HG02884 (cell line): ENCODE results near the gene CNOT4.
"Not testable (repeated sequence)": the region's sequence is repeated elsewhere in the genome, so short reads cannot be mapped to it uniquely, and the experiment has no call there.

Experiments used
- ATAC-seq: cut with Tn5 transposase; IDR thresholded peaks from one replicate; pipeline ENCODE4 v1.9.1; 2021; ENCODE audit warnings: mild to moderate bottlenecking, moderate library complexity; ENCODE audit not compliant: unreplicated experiment

CNOT4 gene

GRCh38 chr7:135459951-135460567 is 49.8 kb downstream of the CNOT4 start:
- ATAC-seq: no peak

GRCh38 chr7:135459076-135459475 is 50.8 kb downstream of the CNOT4 start:
- no peak for ATAC-seq

GRCh38 chr7:135454060-135454459 is 55.8 kb downstream of the CNOT4 start:
- peak; percentile 79 for ATAC-seq

GRCh38 chr7:135449436-135449835 is 60.5 kb downstream of the CNOT4 start:
- no peak for ATAC-seq

GRCh38 chr7:135448753-135449152 is 61.1 kb downstream of the CNOT4 start:
- ATAC-seq: no peak

- ATAC-seq: no peak
Measured at GRCh38 chr7:135447748-135448147, 62.2 kb downstream of the CNOT4 start.

GRCh38 chr7:135445690-135446089 is 64.2 kb downstream of the CNOT4 start:
- ATAC-seq: no peak

GRCh38 chr7:135445266-135445665 is 64.6 kb downstream of the CNOT4 start:
- not testable (repeated sequence) for ATAC-seq

GRCh38 chr7:135441791-135442190 is 68.1 kb downstream of the CNOT4 start:
- no peak for ATAC-seq

- ATAC-seq: no peak
Measured at GRCh38 chr7:135434047-135434446, 75.9 kb downstream of the CNOT4 start.

GRCh38 chr7:135430626-135431025 is 79.3 kb downstream of the CNOT4 start:
- no peak for ATAC-seq

GRCh38 chr7:135428879-135429278 is 81.0 kb downstream of the CNOT4 start:
- ATAC-seq: no peak

GRCh38 chr7:135428011-135428410 is 81.9 kb downstream of the CNOT4 start:
- ATAC-seq: no peak

GRCh38 chr7:135427166-135427565 is 82.7 kb downstream of the CNOT4 start:
- ATAC-seq: no peak

GRCh38 chr7:135425036-135425435 is 84.9 kb downstream of the CNOT4 start:
- ATAC-seq: no peak

GRCh38 chr7:135420786-135421185 is 89.1 kb downstream of the CNOT4 start:
- no peak for ATAC-seq

GRCh38 chr7:135416431-135416830 is 93.5 kb downstream of the CNOT4 start:
- ATAC-seq: no peak

GRCh38 chr7:135414850-135415439 is 95.0 kb downstream of the CNOT4 start:
- ATAC-seq: no peak

GRCh38 chr7:135414208-135414607 is 95.7 kb downstream of the CNOT4 start:
- ATAC-seq: no peak

- ATAC-seq: no peak
Measured at GRCh38 chr7:135411098-135411497, 98.8 kb downstream of the CNOT4 start.

- ATAC-seq: no peak
Measured at GRCh38 chr7:135410543-135410942, 99.4 kb downstream of the CNOT4 start.

GRCh38 chr7:135409845-135410542 is 99.9 kb downstream of the CNOT4 start:
- ATAC-seq: no peak
